Neural progenitor cell (in vitro differentiated cells): ENCODE data around the gene SOAT1.

Source experiments
- CTCF ChIP-seq: fragments of 200-600 bp; sonication (generic); IDR thresholded peaks from 2 replicates; pipeline ENCODE4 v1.5.1; 2017; ENCODE audit warnings: antibody characterized with exemption, mild to moderate bottlenecking
- EZH2phosphoT487 ChIP-seq: fragments of 200-600 bp; sonication (generic); IDR thresholded peaks from 2 replicates; pipeline ENCODE4 v1.6.1; 2017; ENCODE audit warnings: antibody characterized with exemption

GRCh38 chr1:179298952-179299351 lies 5.4 kb downstream of the SOAT1 start:
- TF ChIP-seq CTCF: no peak
- no peak for TF ChIP-seq EZH2phosphoT487
